Stomach (tissue), 9 donors: ENCODE data around the gene LUZP1. TPM values are rescaled to one million over a fixed set of nuclear protein-coding genes. Genes with fewer than 3 reads are reported as not detected.

Source experiments
- DNase-seq, 2 donors: peaks; one replicate each; pipeline versions ENCODE4 v3.0.0 to v3.0.0-alpha.2; 2013 to 2019
- H3K27ac ChIP-seq, 5 donors: fragments of 200-600 bp in 4 of 5; sonication (generic) in 4 of 5; one replicate each; pipeline ENCODE4 v1.5.1; 2013 to 2019; ENCODE audit warnings: mild to moderate bottlenecking in 1 of 5, moderate library complexity in 1 of 5
- H3K27me3 ChIP-seq, 3 donors: fragments of 200-600 bp; sonication (generic); one replicate each; pipeline ENCODE4 v1.5.1; 2017 to 2019; ENCODE audit warnings: mixed run types in 1 of 3
- H3K36me3 ChIP-seq, 4 donors: fragments of 200-600 bp; sonication (generic); 1 replicate in 3 of 4; 2 replicates in 1 of 4; pipeline ENCODE4 v1.5.1; 2016 to 2019
- H3K4me1 ChIP-seq, 4 donors: fragments of 200-600 bp; sonication (generic); one replicate each; pipeline ENCODE4 v1.5.1; 2016 to 2019
- H3K4me3 ChIP-seq, 4 donors: fragments of 200-600 bp; sonication (generic) in 3 of 4; one replicate each; pipeline ENCODE4 v1.5.1; 2016 to 2019; ENCODE audit warnings: mild to moderate bottlenecking in 1 of 4
- H3K9me3 ChIP-seq, 4 donors: fragments of 200-600 bp; sonication (generic); one replicate each; pipeline ENCODE4 v1.5.1; 2016 to 2019
- EP300 ChIP-seq: sonication (generic); formaldehyde crosslinking; IDR thresholded peaks from one replicate; pipeline ENCODE4 v1.6.1; 2017; ENCODE audit warnings: antibody characterized with exemption
- POLR2A ChIP-seq, 4 donors: fragments of 450-650 bp; IDR thresholded peaks; one replicate each; pipeline ENCODE4 v1.6.1; 2016; ENCODE audit warnings: antibody characterized with exemption in 4 of 4, control low read depth in 2 of 4, mild to moderate bottlenecking in 1 of 4, moderate library complexity in 1 of 4
- POLR2AphosphoS5 ChIP-seq, 3 donors: sonication (generic); formaldehyde crosslinking; IDR thresholded peaks; one replicate each; pipeline ENCODE4 v1.6.1; 2016; ENCODE audit warnings: antibody characterized with exemption in 3 of 3
- WGBS, 5 donors: extraction: QIAGEN DNeasy Blood & Tissue Kit in 3 of 5; methylation state at CpG; one replicate each; pipeline versions ENCODE4 v1.1.5 to v1.1.7; 2013 to 2018; 5-methylcytosine and 5-hydroxymethylcytosine counted together
- intact Hi-C: fragments of 100-400 bp; cut with DNase I; formaldehyde crosslinking; loops from one replicate; pipeline ENCODE4 v1.15.1; 2023; ENCODE audit warnings: low total_unique reads
- polyA plus RNA-seq, 3 donors: library from polyadenylated mRNA; stranded (reverse); fragments of 200-250 nt; gene quantifications; one replicate each; pipeline ENCODE4 v1.2.3, GENCODE V29; 2013
- total RNA-seq, 5 donors: library from RNA; depleted of rRNA; stranded (reverse); fragments of >200 nt; gene quantifications; one replicate each; pipeline versions ENCODE4 v1.1.0 to v1.2.3, GENCODE V29; 2014 to 2016
- TF ChIP-seq, protein P1 (sequence below), 7 experiments: fragments of 450-650 bp in 4 of 7; fragments of 200-600 bp in 3 of 7; sonication (generic) in 3 of 7; IDR thresholded peaks; one replicate each; pipeline ENCODE4 v1.5.1; 2016 to 2019; ENCODE audit warnings: antibody characterized with exemption in 7 of 7, control low read depth in 2 of 7, mild to moderate bottlenecking in 1 of 7
- donor health status: healthy with polysubstance abuse.
- donor health status: Bipolar disorder and iron deficiency.
- donor health status: healthy.

LUZP1 gene
- total and polyA plus RNA-seq, 8 donors, result 2.6 to 20.4 (median 13.4) TPM

DNA sequence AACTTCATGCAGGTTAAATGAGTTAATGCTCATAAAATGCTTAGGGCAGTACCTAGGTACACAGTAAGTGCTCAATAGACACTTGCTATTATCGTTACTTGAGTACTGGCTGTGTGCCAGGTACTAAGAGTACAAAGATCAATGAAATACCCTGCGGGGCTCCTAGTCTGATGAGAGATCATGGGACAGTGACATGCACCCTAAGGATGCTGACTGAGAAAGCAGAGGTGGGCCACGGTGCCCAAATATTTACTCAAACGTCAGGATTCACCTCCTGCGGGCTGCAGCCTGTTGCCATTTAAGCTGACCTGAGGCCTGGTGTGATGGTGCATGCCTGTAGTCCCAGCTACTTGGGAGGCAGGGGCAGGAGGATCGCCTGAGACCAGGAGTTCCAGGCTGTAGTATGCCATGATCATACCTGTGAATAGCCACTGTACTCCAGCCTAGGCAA lies 19.8 kb upstream of the LUZP1 start:
- no peak for DNase-seq
- Histone ChIP-seq H3K9me3 (no peaks in the 10 kb centered on the region), H3K36me3 (no peaks in the 10 kb centered on the region), H3K27me3 (no peaks in the 10 kb centered on the region), H3K4me1 (peaks cover 0 to 8% (median 6%) of the 10 kb centered on the region in 4 donors), H3K27ac (no peak overlapping the region), H3K4me3 (no peak overlapping the region)
- no peak for TF ChIP-seq POLR2AphosphoS5 (IDR thresholded peaks at IDR 0.05)
- TF ChIP-seq, protein P1, sequence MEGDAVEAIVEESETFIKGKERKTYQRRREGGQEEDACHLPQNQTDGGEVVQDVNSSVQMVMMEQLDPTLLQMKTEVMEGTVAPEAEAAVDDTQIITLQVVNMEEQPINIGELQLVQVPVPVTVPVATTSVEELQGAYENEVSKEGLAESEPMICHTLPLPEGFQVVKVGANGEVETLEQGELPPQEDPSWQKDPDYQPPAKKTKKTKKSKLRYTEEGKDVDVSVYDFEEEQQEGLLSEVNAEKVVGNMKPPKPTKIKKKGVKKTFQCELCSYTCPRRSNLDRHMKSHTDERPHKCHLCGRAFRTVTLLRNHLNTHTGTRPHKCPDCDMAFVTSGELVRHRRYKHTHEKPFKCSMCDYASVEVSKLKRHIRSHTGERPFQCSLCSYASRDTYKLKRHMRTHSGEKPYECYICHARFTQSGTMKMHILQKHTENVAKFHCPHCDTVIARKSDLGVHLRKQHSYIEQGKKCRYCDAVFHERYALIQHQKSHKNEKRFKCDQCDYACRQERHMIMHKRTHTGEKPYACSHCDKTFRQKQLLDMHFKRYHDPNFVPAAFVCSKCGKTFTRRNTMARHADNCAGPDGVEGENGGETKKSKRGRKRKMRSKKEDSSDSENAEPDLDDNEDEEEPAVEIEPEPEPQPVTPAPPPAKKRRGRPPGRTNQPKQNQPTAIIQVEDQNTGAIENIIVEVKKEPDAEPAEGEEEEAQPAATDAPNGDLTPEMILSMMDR (IDR thresholded peaks at IDR 0.05), result no peak
- no peak for TF ChIP-seq EP300
- TF ChIP-seq POLR2A (IDR thresholded peaks at IDR 0.05), result no peak
- intact Hi-C loops, result loop anchor here (5.0 kb wide), 1 partner anchor 91 kb away; no protein-coding TSS in a partner anchor
- WGBS, 5 donors, result 45 to 57% (median 48%) methylated on average over 6 of the region's 6 CpGs

DNA sequence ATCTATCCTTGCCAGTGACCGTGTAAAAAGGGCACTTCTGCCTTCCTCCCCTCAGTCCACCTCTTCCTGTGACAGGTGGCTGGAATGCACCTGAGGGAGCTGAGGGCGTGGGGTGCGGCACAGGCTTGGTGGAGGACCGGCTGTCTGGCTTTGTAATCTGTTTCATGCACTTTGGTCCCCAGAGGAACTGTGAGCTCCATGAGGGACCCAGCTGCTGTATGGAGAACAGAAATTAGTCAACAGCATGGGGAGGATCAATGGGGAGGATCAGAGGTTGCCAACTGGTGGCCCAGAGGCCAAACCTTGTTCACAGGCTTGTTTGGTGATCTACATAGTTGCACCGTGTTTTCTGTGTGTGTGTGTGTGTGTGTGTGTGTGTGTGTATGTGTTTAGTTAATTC lies 19.0 kb upstream of the LUZP1 start:
- peaks cover 0 to 8% (median 6%) of the 10 kb centered on the region in 4 donors for H3K4me1 ChIP-seq
- DNase-seq, result no peak
- no peaks in the 10 kb centered on the region for H3K27me3 ChIP-seq
- no peak for TF ChIP-seq EP300
- TF ChIP-seq POLR2AphosphoS5 (IDR thresholded peaks at IDR 0.05), result no peak
- TF ChIP-seq, protein P1 (IDR thresholded peaks at IDR 0.05), result no peak
- no peak for TF ChIP-seq POLR2A (IDR thresholded peaks at IDR 0.05)
- H3K36me3 ChIP-seq, result no peaks in the 10 kb centered on the region
- no peaks in the 10 kb centered on the region for H3K9me3 ChIP-seq
- no peak overlapping the region for H3K27ac ChIP-seq
- 52 to 74% (median 65%) methylated on average over 5 of the region's 5 CpGs for WGBS, 5 donors
- intact Hi-C loops, result loop anchor here (5.0 kb wide), 1 partner anchor 90 kb away; no protein-coding TSS in a partner anchor
- no peak overlapping the region for H3K4me3 ChIP-seq

DNA sequence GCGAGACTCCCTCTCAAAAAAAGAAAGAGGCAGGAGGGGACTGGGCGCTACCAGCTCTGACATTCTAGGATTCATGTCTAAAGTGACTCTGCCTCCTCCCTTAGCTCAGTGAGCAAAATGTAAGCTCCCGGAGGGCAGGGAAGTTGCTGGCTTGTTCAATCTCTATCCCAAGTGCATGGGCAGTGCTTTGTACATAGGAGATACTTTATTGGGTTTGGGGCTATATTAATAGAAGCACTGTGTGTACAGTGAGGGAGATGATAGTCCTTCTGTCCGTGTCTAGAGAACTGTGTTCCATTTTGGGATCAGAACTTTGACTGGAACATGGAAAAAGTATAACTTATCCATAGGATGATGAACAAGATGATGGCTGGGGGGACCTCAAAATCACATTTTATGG lies 16.7 kb upstream of the LUZP1 start:
- Histone ChIP-seq H3K27ac (no peak overlapping the region), H3K36me3 (no peaks in the 10 kb centered on the region), H3K9me3 (no peaks in the 10 kb centered on the region), H3K27me3 (no peaks in the 10 kb centered on the region), H3K4me3 (no peak overlapping the region), H3K4me1 (peaks cover 0 to 8% (median 6%) of the 10 kb centered on the region in 4 donors)
- 65 to 80% (median 77%) methylated on average over 4 of the region's 4 CpGs for WGBS, 5 donors
- TF ChIP-seq, protein P1 (IDR thresholded peaks at IDR 0.05), result no peak
- intact Hi-C loops, result loop anchor here (5.0 kb wide), 1 partner anchor 88 kb away; no protein-coding TSS in a partner anchor
- DNase-seq, result no peak

DNA sequence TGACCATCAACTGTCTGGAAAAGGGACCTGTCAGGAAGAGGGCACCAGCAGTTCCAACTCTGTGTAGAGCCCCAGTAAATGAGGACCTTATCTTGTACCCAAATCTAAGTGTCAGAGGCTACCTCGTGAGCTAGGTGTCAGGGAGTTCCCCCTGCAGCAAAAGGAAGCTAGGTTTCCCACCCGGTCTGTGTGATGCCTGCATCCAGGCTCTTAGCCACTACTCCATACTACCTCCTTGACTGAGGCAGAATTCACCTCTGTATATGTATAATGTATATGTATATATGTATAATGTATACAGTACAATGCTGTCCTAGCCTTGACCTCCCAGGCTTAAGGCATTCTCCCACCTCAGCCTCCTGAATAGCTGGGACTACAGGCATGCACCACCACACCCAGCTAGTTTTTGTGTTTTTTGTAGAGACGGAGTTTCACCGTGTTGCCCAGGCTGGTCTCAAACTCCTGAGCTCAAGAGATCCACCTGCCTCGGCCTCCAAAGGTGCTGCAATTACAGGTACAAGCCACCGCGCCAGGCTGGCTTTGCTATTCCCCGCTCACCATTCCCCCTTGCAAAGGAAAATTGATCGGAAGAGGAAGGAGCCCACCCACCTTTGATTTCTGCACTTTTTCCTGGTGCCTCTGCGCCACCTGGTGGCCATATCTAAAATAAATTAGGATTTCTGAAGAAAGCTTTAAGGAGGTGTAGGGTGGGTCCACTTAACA lies 15.7 kb upstream of the LUZP1 start:
- peak in 1 of 2 donors; percentile 77 for DNase-seq
- TF ChIP-seq, protein P1 (IDR thresholded peaks at IDR 0.05), result peak in 5 of 7 experiments; percentile 36 to 92 (median 82)
- no peak for TF ChIP-seq EP300
- Histone ChIP-seq H3K27ac (no peak overlapping the region), H3K36me3 (no peaks in the 10 kb centered on the region), H3K27me3 (no peaks in the 10 kb centered on the region), H3K9me3 (no peaks in the 10 kb centered on the region), H3K4me3 (peak overlapping the region; percentile 33 to 40 (median 37)), H3K4me1 (peaks cover 0 to 8% (median 6%) of the 10 kb centered on the region in 4 donors)
- intact Hi-C loops, result no loop called here
- 7 to 18% (median 13%) methylated on average over 10 of the region's 10 CpGs for WGBS, 5 donors
